Fibroblast of skin of scalp (primary cell): ENCODE results near the gene PIK3CD. TPM values are rescaled to one million over a fixed set of nuclear protein-coding genes. Genes with fewer than 3 reads are reported as not detected.
A peak's percentile ranks its signal among the peaks of the same experiment; 100 is the strongest.

Experiments used
- DNase-seq: peaks from one replicate; pipeline ENCODE4 v3.0.0-alpha.2; 2013
- polyA plus RNA-seq, 2 experiments: library from polyadenylated mRNA; unstranded; fragments of 120-200 nt; gene quantifications; one replicate each; pipeline ENCODE4 v1.2.1, GENCODE V29; 2013; ENCODE audit not compliant: insufficient read length in 2 of 2

Gene PIK3CD
- 11.7 TPM for polyA plus RNA-seq (2013, experiment 1 of 2; ENCODE audit: insufficient read length)
- polyA plus RNA-seq (2013, experiment 2 of 2; ENCODE audit: insufficient read length) = 10.4 TPM

DNA sequence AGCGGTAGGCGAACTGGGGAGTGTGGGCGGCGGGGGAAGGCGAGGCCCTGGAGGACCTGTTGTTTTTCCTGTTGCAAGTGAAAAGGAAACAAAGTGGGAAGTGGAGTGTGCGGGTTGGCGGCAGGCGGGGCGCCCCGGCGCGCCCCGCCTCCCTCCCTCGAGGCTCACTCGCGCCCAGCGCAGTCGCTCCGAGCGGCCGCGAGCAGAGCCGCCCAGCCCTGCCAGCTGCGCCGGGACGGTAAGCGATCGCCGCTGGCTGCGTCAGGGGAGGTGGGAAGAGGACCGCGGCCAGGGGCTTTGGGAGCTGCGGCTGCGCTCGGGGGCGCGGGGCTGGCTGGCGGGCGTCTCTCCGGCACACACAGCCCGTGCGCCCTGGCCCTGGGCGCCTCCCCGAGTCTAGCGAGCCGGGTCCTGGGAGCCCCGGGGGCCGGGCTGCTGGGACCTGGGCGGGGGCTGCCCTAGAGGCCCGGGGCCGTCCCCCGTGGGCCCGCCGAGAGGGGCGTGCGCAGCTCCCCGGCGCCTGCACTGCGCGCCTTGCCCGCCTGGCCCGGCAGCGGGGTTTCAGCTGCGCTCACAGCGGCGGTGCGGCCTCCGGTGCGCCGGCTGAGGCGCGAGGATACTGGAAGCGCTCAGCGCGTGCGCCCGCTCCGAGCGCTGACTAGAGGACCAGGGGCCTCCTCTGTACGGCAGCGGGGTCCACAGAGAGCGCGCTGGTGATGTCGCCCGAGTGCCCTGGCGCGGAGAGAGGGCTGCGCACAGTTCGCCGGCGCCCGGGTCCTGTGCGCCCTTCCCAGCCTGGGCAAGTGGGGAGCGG lies at the start of gene PIK3CD:
Gene PIK3CD (plus strand): TSS at position 167 of the 814 bp plus-strand sequence. CDS start 58,725 bp downstream, outside the sequence.
- peak; percentile 45 for DNase-seq

GRCh38 chr1:9601942-9602793 lies 49.4 kb upstream of the PIK3CD start:
- no peak for DNase-seq

DNA sequence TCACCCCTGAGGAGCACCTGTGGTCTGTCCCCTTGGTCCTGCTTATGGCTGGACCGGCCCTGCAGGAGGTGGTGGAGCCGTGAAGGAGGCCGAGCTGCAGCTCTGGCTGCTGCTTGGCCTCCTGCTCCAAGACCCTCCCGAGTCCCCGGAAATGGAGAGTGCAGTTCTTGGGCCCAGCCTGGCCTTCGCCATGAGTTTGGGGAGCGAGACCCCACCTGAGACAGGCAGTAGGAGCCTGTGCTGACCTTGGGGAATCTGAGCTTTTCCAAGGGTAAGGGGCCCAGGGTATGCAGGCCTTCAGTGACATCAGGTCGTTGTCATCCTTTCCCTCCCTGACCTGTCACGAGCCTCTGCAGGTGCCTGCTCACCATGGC lies 48.8 kb upstream of the PIK3CD start:
- no peak for DNase-seq

GRCh38 chr1:9603307-9603706 lies 48.2 kb upstream of the PIK3CD start:
- no peak for DNase-seq

GRCh38 chr1:9603766-9604753 lies 47.5 kb upstream of the PIK3CD start:
- no peak for DNase-seq

DNA sequence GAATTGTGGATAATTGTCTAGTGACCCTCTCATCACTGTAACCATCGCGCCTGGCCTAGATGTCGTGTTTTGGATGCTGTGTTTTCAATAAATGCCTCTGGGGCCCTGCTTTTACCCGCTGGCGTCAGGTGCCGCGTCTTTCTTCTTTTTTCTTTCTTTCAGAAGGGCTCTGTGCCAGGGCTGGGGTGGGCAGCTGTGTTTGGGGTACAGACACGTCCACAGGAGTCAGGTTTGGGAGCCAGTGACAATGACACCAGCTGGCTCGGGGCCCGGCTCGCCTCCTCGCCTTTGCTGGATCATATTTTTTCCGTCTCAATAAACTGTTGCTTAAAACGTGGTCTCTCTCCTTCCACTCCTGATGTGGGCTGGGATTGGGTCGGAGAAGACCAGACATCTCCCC lies 46.7 kb upstream of the PIK3CD start:
- no peak for DNase-seq

GRCh38 chr1:9605946-9606455 lies 45.5 kb upstream of the PIK3CD start:
- DNase-seq = no peak

- no peak for DNase-seq
Measured at GRCh38 chr1:9606458-9606857, 45.1 kb upstream of the PIK3CD start.

- DNase-seq = no peak
Measured at GRCh38 chr1:9606948-9607347, 44.6 kb upstream of the PIK3CD start.

GRCh38 chr1:9607352-9607751 lies 44.2 kb upstream of the PIK3CD start:
- DNase-seq = no peak

DNA sequence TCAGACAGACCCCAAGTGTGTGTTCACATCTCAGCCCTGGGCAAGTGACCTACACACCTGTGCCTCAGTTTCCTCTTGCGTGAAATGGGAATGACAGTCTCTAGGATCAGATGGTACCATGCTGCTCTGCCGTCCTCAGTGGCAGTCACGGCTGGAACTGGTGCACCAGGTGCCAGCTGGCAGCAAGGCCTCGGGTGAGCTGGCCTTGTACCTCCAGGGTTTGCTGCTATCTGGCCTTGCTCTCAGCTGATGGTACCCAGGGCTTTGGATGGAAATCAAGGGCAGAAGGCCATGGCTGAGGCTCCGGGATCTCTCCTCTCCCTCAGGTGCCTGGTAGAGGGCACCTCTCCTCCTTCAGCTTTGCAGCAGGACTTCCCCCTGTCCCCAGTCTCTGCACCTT lies 41.5 kb upstream of the PIK3CD start:
- no peak for DNase-seq

DNA sequence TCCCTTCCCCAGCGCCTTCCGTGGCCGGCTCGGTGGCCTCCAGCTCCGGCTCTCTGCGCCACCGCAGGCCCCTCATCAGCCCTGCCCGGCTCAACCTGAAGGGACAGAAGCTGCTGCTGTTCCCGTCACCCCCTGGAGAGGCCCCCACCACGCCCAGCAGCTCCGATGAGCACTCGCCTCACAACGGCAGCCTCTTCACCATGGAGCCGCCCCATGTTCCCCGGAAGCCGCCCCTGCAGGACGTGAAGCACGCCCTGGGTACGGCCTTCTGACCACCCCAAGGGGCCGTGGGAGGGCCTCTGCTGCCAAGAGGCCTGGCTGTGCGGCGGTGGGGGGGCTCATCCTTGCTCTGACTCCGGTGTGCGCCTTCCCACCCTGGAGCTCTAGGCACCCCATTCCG lies 41.0 kb upstream of the PIK3CD start:
- DNase-seq = no peak

- DNase-seq = no peak
Measured at GRCh38 chr1:9611716-9612115, 39.8 kb upstream of the PIK3CD start.

- no peak for DNase-seq
Measured at GRCh38 chr1:9612162-9612845, 39.2 kb upstream of the PIK3CD start.

- DNase-seq = no peak
Measured at GRCh38 chr1:9612871-9613624, 38.5 kb upstream of the PIK3CD start.

DNA sequence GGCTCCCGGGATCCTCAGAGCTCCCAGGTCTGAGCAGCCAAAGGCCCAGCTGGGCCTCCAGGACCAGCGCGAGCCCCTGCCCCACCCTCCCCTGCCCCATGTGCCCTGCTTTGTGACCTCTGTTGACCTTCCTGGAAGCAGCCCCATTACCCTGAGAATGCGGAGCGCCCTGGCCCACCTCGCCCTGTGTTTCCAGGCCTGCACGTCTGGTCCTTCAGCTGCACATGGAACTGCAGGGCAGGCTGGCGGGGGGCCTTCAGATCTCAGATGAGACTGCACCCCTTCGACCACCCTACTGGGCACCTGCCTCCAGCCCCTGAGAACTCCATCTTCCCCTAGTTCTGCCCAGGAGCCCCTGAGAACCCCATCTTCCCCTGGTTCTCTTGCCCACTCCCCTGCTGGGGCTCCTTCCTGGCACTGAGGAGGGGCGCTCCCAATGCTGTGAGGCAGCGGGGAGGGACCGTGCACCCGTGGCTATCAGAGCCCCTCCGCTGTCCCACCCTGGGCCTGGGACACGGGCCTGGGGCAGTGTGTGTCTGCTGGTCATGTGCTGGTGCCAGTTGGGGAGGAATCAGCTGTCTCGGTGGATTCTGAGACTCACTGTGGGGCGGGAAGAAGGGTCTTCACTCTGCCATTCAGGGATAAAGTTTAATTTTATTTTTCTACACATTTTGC lies 37.8 kb upstream of the PIK3CD start:
- no peak for DNase-seq

DNA sequence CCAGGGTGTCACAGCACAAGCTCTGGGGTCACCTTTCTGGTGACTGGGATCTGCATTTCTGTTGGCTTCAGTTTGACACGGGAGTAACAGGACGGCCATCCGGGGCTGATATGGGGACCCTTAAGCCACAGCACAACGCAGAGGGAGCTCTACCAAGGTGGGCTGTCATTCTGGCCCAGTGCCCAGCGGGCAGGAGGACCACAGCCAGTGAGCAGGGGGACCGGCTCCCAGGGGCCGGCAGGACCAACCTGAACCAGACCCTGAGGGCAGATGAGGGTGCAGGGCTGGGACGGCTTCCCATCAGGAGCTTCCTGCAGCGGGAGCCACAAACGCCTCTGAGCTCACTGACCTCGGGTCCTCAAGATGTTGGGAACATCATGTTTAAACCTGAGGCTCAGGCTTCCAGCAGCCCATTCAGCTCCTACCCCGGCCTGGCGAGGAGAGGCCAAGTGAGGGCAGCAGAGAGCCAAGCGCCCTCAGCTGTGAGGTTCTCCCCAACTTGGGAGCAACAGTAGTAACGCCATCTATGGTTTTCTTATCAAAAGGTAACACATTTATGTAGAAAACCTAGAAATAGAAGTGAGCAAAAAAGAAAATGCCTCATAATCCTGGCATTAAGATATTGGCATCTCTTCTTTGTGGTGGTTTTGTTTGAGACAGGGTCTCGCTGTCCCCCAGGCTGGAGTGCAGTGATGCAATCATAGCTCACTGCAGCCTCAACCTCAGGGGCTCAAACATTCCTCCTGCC lies 36.0 kb upstream of the PIK3CD start:
- DNase-seq = peak; percentile 30

GRCh38 chr1:9618909-9619679 lies 32.4 kb upstream of the PIK3CD start:
- no peak for DNase-seq

DNA sequence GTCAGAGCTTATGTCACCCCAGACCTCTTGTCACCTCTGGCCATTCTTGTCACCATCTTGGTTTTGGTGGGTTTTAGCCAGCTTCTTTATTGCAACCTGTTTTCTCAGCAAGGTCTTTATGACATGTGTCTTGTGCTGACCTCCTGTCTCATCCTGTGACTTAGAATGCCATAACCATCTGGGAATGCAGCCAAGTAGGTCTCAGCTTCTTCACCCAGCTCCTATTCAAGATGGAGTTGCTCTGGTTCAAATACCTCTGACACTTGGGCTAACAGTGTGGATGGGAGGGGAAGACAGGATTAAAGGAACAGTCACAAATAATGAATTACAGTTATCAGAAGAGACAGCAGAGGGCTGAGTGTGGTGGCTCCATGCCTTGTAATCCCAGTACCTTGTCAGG lies 30.5 kb upstream of the PIK3CD start:
- DNase-seq = peak; percentile 20
